ENCODE measurements around the gene MN1.

Gene MN1

DNA sequence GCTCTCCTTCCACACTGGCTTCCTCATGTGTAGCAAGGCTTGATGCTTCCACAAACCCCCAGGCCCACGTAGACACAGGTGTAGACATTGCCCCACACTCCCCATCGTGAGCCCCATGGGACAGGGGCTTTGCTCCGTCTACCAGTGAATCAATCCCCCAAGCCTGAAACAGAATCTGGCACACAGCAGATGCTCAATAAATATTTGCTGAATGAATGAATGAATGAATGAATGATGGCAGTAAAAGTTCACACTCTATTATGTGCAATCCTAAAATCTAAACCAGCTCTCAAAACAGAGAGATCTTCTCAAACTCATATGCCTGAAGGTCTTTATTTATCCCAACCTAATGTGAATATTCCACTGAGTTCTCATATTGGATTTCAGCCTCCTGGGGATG lies 69.9 kb downstream of the MN1 start:
- DNase-seq (ENCODE audit: low read depth), result no peak
- TF ChIP-seq POLR2A (IDR thresholded peaks at IDR 0.05; ENCODE audit: extremely low read depth, insufficient read length) (no peak), MYC (IDR thresholded peaks at IDR 0.05; ENCODE audit: low read depth, low read length) (no peak)
- TF ChIP-seq, protein P1, sequence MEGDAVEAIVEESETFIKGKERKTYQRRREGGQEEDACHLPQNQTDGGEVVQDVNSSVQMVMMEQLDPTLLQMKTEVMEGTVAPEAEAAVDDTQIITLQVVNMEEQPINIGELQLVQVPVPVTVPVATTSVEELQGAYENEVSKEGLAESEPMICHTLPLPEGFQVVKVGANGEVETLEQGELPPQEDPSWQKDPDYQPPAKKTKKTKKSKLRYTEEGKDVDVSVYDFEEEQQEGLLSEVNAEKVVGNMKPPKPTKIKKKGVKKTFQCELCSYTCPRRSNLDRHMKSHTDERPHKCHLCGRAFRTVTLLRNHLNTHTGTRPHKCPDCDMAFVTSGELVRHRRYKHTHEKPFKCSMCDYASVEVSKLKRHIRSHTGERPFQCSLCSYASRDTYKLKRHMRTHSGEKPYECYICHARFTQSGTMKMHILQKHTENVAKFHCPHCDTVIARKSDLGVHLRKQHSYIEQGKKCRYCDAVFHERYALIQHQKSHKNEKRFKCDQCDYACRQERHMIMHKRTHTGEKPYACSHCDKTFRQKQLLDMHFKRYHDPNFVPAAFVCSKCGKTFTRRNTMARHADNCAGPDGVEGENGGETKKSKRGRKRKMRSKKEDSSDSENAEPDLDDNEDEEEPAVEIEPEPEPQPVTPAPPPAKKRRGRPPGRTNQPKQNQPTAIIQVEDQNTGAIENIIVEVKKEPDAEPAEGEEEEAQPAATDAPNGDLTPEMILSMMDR (IDR thresholded peaks at IDR 0.05; ENCODE audit: low read depth, low read length), result no peak
- TF ChIP-seq, protein P2, sequence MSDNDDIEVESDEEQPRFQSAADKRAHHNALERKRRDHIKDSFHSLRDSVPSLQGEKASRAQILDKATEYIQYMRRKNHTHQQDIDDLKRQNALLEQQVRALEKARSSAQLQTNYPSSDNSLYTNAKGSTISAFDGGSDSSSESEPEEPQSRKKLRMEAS (IDR thresholded peaks at IDR 0.05; ENCODE audit: low read depth, low read length), result no peak

DNA sequence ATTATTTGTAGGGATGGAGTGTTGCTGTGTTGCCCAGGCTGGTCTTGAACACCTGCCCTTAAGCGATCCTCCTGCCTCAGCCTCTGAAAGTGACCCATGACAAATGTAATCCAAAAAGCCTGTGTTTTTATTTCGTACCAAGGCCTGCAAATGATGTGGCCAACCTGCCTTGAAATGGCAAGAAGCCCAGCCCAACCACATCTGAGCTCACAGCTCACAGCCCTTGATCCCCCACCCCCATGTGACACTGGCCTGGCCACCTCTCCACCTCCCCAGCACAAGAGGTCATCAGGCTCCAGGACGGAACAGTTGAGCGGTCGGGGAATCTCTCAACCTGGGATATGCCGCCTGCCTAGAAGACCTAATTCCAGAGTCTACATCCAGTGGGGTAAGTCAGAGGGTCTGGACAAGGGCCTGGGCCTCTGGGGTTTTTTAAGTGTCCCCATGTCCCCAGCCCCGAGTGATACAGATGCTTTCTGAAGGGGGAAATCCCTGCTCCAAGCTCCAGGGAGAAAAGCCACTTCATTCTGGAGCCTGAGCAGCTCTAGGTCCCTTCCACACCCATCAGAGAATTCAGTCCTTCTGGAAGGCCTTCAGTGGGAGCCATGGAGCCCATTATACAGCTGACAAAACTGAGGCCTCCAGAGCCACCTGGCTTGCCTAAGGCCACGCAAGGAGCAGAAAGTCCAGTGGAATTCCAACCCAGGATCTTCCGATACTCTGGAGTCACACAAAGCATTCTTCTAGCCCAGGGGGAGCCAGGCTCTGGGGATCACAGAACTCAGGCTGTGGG lies 70.7 kb downstream of the MN1 start:
- no peak for DNase-seq (ENCODE audit: low read depth)
- H3K4me3 ChIP-seq (ENCODE audit: low read depth, low read length), result no peak overlapping the region
- TF ChIP-seq MYC (IDR thresholded peaks at IDR 0.05; ENCODE audit: low read depth, low read length), result no peak

More for the DNA sequence above, 69.9 kb downstream of the MN1 start:
- H3K4me3 ChIP-seq (ENCODE audit: low read depth, low read length), result no peak overlapping the region

DNA sequence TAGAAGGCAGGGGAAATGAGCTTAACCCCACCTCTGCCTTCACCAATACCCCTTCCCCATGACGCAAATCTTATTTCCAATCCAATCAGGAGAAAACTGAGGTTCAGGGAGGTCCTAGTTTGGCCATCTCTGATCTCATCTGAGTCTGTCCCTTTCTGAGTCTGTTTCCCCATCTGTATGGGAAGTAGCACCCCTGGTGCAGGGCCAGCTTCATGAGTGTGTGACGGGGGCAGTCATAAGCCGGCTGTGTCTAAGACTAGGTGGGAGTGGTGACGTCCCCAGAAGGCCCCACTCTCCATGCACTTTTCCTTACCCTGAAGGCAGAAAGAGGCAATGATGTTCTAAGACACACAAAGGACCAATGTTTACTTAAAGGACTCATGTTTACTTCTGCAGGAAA lies 72.3 kb downstream of the MN1 start:
- no peak overlapping the region for H3K4me3 ChIP-seq (ENCODE audit: low read depth, low read length)
- TF ChIP-seq, protein P2 (IDR thresholded peaks at IDR 0.05; ENCODE audit: low read depth, low read length), result no peak
- TF ChIP-seq MYC (IDR thresholded peaks at IDR 0.05; ENCODE audit: low read depth, low read length), result no peak
- TF ChIP-seq POLR2A (IDR thresholded peaks at IDR 0.05; ENCODE audit: extremely low read depth, insufficient read length), result no peak
- TF ChIP-seq, protein P1 (IDR thresholded peaks at IDR 0.05; ENCODE audit: low read depth, low read length), result no peak

DNA sequence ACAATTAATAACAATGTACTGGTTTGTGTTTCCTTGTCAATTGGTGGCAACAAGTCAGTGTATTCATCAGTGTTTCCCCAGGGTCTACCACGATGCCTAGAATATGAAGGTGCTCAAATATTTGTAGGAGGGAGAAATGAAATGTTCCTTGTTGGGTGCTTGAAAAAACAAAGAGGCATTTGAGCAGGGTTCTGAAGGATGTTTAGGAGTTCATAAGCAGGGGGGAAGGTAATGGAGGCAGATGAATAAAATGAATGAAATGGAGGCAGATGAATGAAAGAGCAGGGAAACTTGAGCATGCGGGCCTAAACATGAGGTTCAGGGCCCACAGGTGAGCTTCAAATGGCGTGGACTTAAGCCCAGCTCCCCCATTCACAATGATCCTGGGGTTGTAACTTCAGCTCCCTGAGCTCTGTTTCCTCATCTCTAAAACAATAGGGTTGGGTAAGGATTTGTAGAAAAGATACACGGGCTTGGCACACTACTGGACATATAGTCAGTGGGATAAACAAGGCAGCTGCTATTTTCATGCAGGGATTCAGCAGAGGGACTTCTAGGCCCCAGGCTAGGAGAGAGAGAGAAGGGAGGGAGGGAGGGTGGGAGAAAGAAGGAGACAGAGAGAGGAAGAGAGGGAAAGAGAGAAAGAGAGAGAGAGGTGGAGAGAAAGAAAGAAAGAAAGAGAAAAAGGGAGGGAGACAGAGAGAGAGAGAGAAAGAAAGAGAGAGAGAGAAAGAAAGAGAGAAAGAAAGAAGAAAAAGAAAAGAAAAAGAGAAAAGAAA lies 73.7 kb downstream of the MN1 start:
- H3K4me3 ChIP-seq (ENCODE audit: low read depth, low read length), result no peak overlapping the region
- DNase-seq (ENCODE audit: low read depth), result no peak
- TF ChIP-seq, protein P1 (IDR thresholded peaks at IDR 0.05; ENCODE audit: low read depth, low read length), result no peak
- no peak for TF ChIP-seq MYC (IDR thresholded peaks at IDR 0.05; ENCODE audit: low read depth, low read length)
- TF ChIP-seq POLR2A (IDR thresholded peaks at IDR 0.05; ENCODE audit: extremely low read depth, insufficient read length), result no peak
- TF ChIP-seq, protein P2 (IDR thresholded peaks at IDR 0.05; ENCODE audit: low read depth, low read length), result no peak

More for the DNA sequence above, 72.3 kb downstream of the MN1 start:
- no peak for DNase-seq (ENCODE audit: low read depth)

DNA sequence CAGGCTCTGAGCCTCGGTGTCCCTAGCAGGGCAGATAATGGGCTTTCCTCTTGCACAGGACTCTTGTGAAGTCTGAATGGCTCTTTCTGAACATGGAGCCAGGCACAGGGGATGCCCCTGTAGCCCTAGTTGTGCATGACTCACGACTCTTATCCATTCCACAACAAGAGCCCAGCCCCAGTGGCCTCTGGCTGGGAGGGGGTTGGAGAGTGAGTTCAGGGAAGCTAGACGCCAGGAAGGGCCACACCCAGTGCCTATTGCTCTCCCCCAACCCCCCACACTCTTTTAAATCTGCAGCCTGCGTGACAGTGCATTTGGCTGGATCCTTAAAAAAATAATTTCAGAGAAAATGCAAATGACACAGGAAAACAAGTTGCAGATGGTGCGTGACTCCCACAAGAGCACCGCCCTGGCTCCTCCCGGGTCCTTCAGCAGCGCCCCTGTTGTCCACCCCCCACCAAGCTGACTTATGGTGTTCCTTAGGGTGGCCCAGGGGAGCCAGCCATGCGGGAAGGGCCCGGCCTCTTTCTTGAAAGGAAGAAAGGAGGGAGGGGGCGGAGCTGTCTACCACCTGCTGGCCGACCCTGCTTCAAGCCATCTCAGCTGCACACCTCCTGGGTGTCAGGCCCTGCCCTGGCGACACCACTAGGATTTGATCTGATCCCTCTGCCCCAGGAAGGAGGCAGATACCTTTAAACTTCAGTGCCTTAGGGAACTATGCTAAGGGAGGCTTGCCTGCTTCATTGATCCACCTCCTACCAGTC lies 74.7 kb downstream of the MN1 start:
- TF ChIP-seq POLR2A (IDR thresholded peaks at IDR 0.05; ENCODE audit: extremely low read depth, insufficient read length) (no peak), MYC (IDR thresholded peaks at IDR 0.05; ENCODE audit: low read depth, low read length) (no peak)
- TF ChIP-seq, protein P2 (IDR thresholded peaks at IDR 0.05; ENCODE audit: low read depth, low read length), result no peak
- TF ChIP-seq, protein P1 (IDR thresholded peaks at IDR 0.05; ENCODE audit: low read depth, low read length), result no peak
- H3K4me3 ChIP-seq (ENCODE audit: low read depth, low read length), result no peak overlapping the region
- DNase-seq (ENCODE audit: low read depth), result peak; percentile 42

All from NB4 (cell line).